Karpas-422 (cell line): ENCODE measurements around the gene LARGE1. TPM values are rescaled to one million over a fixed set of nuclear protein-coding genes. Genes with fewer than 3 reads are reported as not detected.

Experiments
- DNase-seq: peaks from one replicate; pipeline ENCODE4 v3.0.0-alpha.2; 2015
- H2AFZ ChIP-seq: fragments of 200-600 bp; sonication (generic); 2 replicates; pipeline ENCODE4 v1.6.1; 2014; ENCODE audit warnings: antibody characterized with exemption, low read length, mixed read lengths
- H3K27ac ChIP-seq: fragments of 200-600 bp; sonication (generic); 2 replicates; pipeline ENCODE4 v1.5.1; 2014; ENCODE audit warnings: mild to moderate bottlenecking, low read length, moderate library complexity
- H3K27me3 ChIP-seq: fragments of 200-600 bp; sonication (generic); 2 replicates; pipeline ENCODE4 v1.6.1; 2014; ENCODE audit warnings: low read length, mixed read lengths
- H3K36me3 ChIP-seq: fragments of 200-600 bp; sonication (generic); 2 replicates; pipeline ENCODE4 v1.6.1; 2014; ENCODE audit warnings: low read length, mixed read lengths; ENCODE audit not compliant: insufficient read depth
- H3K4me1 ChIP-seq: fragments of 200-600 bp; sonication (generic); 2 replicates; pipeline ENCODE4 v1.6.1; 2014; ENCODE audit warnings: mild to moderate bottlenecking, low read length, mixed read lengths
- H3K4me2 ChIP-seq: fragments of 200-600 bp; sonication (generic); 2 replicates; pipeline ENCODE4 v1.6.1; 2014; ENCODE audit warnings: low read length, low read depth, mild to moderate bottlenecking; ENCODE audit not compliant: poor library complexity, severe bottlenecking
- H3K4me3 ChIP-seq: fragments of 200-600 bp; sonication (generic); 2 replicates; pipeline ENCODE4 v1.5.1; 2014; ENCODE audit warnings: mild to moderate bottlenecking, antibody characterized with exemption, low read length, mixed read lengths
- H3K79me2 ChIP-seq: fragments of 200-600 bp; sonication (generic); 2 replicates; pipeline ENCODE4 v1.6.1; 2014; ENCODE audit warnings: mild to moderate bottlenecking, low read length, mixed read lengths
- H3K9ac ChIP-seq: fragments of 200-600 bp; sonication (generic); 2 replicates; pipeline ENCODE4 v1.6.0; 2014; ENCODE audit warnings: low read length
- H3K9me2 ChIP-seq: fragments of 200-600 bp; sonication (generic), shearing (Covaris generic); replicated peaks from 2 replicates; pipeline ENCODE4 v1.6.0; 2014; ENCODE audit warnings: mild to moderate bottlenecking, low read length, moderate library complexity; ENCODE audit not compliant: insufficient read depth
- H3K9me3 ChIP-seq: fragments of 300-700, 200-600 bp; sonication (generic); 2 replicates; pipeline ENCODE4 v1.6.1; 2014; ENCODE audit warnings: low read length, mixed read lengths
- H4K20me1 ChIP-seq: fragments of 200-600 bp; sonication (generic); 2 replicates; pipeline ENCODE4 v1.6.1; 2014; ENCODE audit warnings: mild to moderate bottlenecking, antibody characterized with exemption, low read length, low read depth; ENCODE audit not compliant: insufficient read depth
- total RNA-seq: library from RNA; depleted of rRNA; stranded (reverse); fragments of >200 nt; shearing (Covaris generic); gene quantifications from 2 replicates; pipeline ENCODE4 v1.2.3, GENCODE V29; 2014; ENCODE audit warnings: low replicate concordance

LARGE1 gene
- total RNA-seq, 1 experiment from 2014 or later, result 0.15 TPM

- H3K4me1 ChIP-seq, result no peaks in the 10 kb centered on the region
Observed at GRCh38 chr22:33391298-33391697, 529.0 kb downstream of the LARGE1 start.

GRCh38 chr22:33389936-33390335 lies 530.3 kb downstream of the LARGE1 start:
- Histone ChIP-seq H2AFZ (no peak overlapping the region), H3K9ac (no peak overlapping the region), H3K27ac (no peak overlapping the region), H3K4me2 (no peak overlapping the region), H3K9me3 (no peaks in the 10 kb centered on the region), H3K4me1 (no peaks in the 10 kb centered on the region), H3K4me3 (no peak overlapping the region), H3K27me3 (no peaks in the 10 kb centered on the region), H4K20me1 (no peaks in the 10 kb centered on the region), H3K9me2 (no peaks in the 10 kb centered on the region), H3K79me2 (no peaks in the 10 kb centered on the region), H3K36me3 (no peaks in the 10 kb centered on the region)
- no peak for DNase-seq

More at GRCh38 chr22:33391298-33391697, 529.0 kb downstream of the LARGE1 start:
- Histone ChIP-seq H3K4me2 (no peak overlapping the region), H2AFZ (no peak overlapping the region), H3K27ac (no peak overlapping the region), H3K9ac (no peak overlapping the region), H3K4me3 (no peak overlapping the region), H3K27me3 (no peaks in the 10 kb centered on the region), H3K9me2 (no peaks in the 10 kb centered on the region), H3K9me3 (no peaks in the 10 kb centered on the region), H3K79me2 (no peaks in the 10 kb centered on the region), H4K20me1 (no peaks in the 10 kb centered on the region), H3K36me3 (no peaks in the 10 kb centered on the region)
- no peak for DNase-seq

GRCh38 chr22:33386270-33386669 lies 534.0 kb downstream of the LARGE1 start:
- no peaks in the 10 kb centered on the region for H3K9me3 ChIP-seq
- no peak overlapping the region for H3K9ac ChIP-seq
- no peak overlapping the region for H3K4me2 ChIP-seq
- no peaks in the 10 kb centered on the region for H3K4me1 ChIP-seq
- H3K27ac ChIP-seq, result no peak overlapping the region
- DNase-seq, result no peak
- H4K20me1 ChIP-seq, result no peaks in the 10 kb centered on the region
- no peaks in the 10 kb centered on the region for H3K36me3 ChIP-seq
- H3K4me3 ChIP-seq, result no peak overlapping the region
- no peaks in the 10 kb centered on the region for H3K27me3 ChIP-seq
- no peaks in the 10 kb centered on the region for H3K9me2 ChIP-seq
- H3K79me2 ChIP-seq, result no peaks in the 10 kb centered on the region
- no peak overlapping the region for H2AFZ ChIP-seq

GRCh38 chr22:33385611-33386010 lies 534.7 kb downstream of the LARGE1 start:
- Histone ChIP-seq H3K79me2 (no peaks in the 10 kb centered on the region), H3K4me1 (no peaks in the 10 kb centered on the region), H3K36me3 (no peaks in the 10 kb centered on the region), H4K20me1 (no peaks in the 10 kb centered on the region), H2AFZ (no peak overlapping the region), H3K27ac (no peak overlapping the region), H3K27me3 (no peaks in the 10 kb centered on the region), H3K4me2 (no peak overlapping the region), H3K9ac (no peak overlapping the region), H3K9me2 (no peaks in the 10 kb centered on the region), H3K9me3 (no peaks in the 10 kb centered on the region), H3K4me3 (no peak overlapping the region)
- no peak for DNase-seq

GRCh38 chr22:33382436-33382835 lies 537.8 kb downstream of the LARGE1 start:
- no peak for DNase-seq
- peaks cover 2% of the 10 kb centered on the region; the same call in 1 of the 2 replicates for H3K9me3 ChIP-seq
- H3K36me3 ChIP-seq, result no peaks in the 10 kb centered on the region
- H4K20me1 ChIP-seq, result no peaks in the 10 kb centered on the region
- H3K27ac ChIP-seq, result no peak overlapping the region
- H3K79me2 ChIP-seq, result no peaks in the 10 kb centered on the region
- no peak overlapping the region for H3K4me3 ChIP-seq
- no peak overlapping the region for H2AFZ ChIP-seq
- no peak overlapping the region for H3K4me2 ChIP-seq
- no peaks in the 10 kb centered on the region for H3K4me1 ChIP-seq
- no peaks in the 10 kb centered on the region for H3K9me2 ChIP-seq
- no peak overlapping the region for H3K9ac ChIP-seq
- no peaks in the 10 kb centered on the region for H3K27me3 ChIP-seq

GRCh38 chr22:33381531-33382406 lies 538.5 kb downstream of the LARGE1 start:
- H3K27me3 ChIP-seq, result no peaks in the 10 kb centered on the region
- H3K4me2 ChIP-seq, result no peak overlapping the region
- no peaks in the 10 kb centered on the region for H3K79me2 ChIP-seq
- no peaks in the 10 kb centered on the region for H3K9me2 ChIP-seq
- H3K9me3 ChIP-seq, result peaks cover 2% of the 10 kb centered on the region; the same call in 1 of the 2 replicates
- no peak overlapping the region for H3K27ac ChIP-seq
- H4K20me1 ChIP-seq, result no peaks in the 10 kb centered on the region
- H3K9ac ChIP-seq, result no peak overlapping the region
- no peak overlapping the region for H2AFZ ChIP-seq
- H3K4me1 ChIP-seq, result no peaks in the 10 kb centered on the region
- no peak overlapping the region for H3K4me3 ChIP-seq
- no peaks in the 10 kb centered on the region for H3K36me3 ChIP-seq
- no peak for DNase-seq

GRCh38 chr22:33380789-33381530 lies 539.3 kb downstream of the LARGE1 start:
- Histone ChIP-seq H3K9me3 (peaks cover 2% of the 10 kb centered on the region; the same call in 1 of the 2 replicates), H3K27ac (no peak overlapping the region), H3K9ac (no peak overlapping the region), H4K20me1 (no peaks in the 10 kb centered on the region), H3K4me2 (no peak overlapping the region), H3K27me3 (no peaks in the 10 kb centered on the region), H3K9me2 (no peaks in the 10 kb centered on the region), H3K4me1 (no peaks in the 10 kb centered on the region), H2AFZ (no peak overlapping the region), H3K4me3 (no peak overlapping the region), H3K79me2 (no peaks in the 10 kb centered on the region), H3K36me3 (no peaks in the 10 kb centered on the region)
- DNase-seq, result no peak

- no peaks in the 10 kb centered on the region for H3K4me1 ChIP-seq
- no peaks in the 10 kb centered on the region for H3K9me2 ChIP-seq
- no peak for DNase-seq
- no peak overlapping the region for H3K4me2 ChIP-seq
- H3K27me3 ChIP-seq, result no peaks in the 10 kb centered on the region
- no peak overlapping the region for H3K9ac ChIP-seq
- no peak overlapping the region for H3K27ac ChIP-seq
- no peak overlapping the region for H2AFZ ChIP-seq
- H4K20me1 ChIP-seq, result no peaks in the 10 kb centered on the region
- no peaks in the 10 kb centered on the region for H3K36me3 ChIP-seq
- H3K79me2 ChIP-seq, result no peaks in the 10 kb centered on the region
- H3K9me3 ChIP-seq, result peaks cover 2% of the 10 kb centered on the region; the same call in 1 of the 2 replicates
- no peak overlapping the region for H3K4me3 ChIP-seq
Observed at GRCh38 chr22:33379836-33380235, 540.4 kb downstream of the LARGE1 start.
